Stomach (tissue), 19 donors: ENCODE measurements around the gene NLRC5. TPM values are rescaled to one million over a fixed set of nuclear protein-coding genes. Genes with fewer than 3 reads are reported as not detected.

Source experiments
- DNase-seq, 2 donors: peaks; one replicate each; pipeline versions ENCODE4 v3.0.0 to v3.0.0-alpha.2; 2013 to 2019
- H3K27ac ChIP-seq, 5 donors: fragments of 200-600 bp in 4 of 5; sonication (generic) in 4 of 5; one replicate each; pipeline ENCODE4 v1.5.1; 2013 to 2019; ENCODE audit warnings: mild to moderate bottlenecking in 1 of 5, moderate library complexity in 1 of 5
- H3K27me3 ChIP-seq, 3 donors: fragments of 200-600 bp; sonication (generic); one replicate each; pipeline ENCODE4 v1.5.1; 2017 to 2019; ENCODE audit warnings: mixed run types in 1 of 3
- H3K36me3 ChIP-seq, 4 donors: fragments of 200-600 bp; sonication (generic); 1 replicate in 3 of 4; 2 replicates in 1 of 4; pipeline ENCODE4 v1.5.1; 2016 to 2019
- H3K4me1 ChIP-seq, 4 donors: fragments of 200-600 bp; sonication (generic); one replicate each; pipeline ENCODE4 v1.5.1; 2016 to 2019
- H3K4me3 ChIP-seq, 4 donors: fragments of 200-600 bp; sonication (generic) in 3 of 4; one replicate each; pipeline ENCODE4 v1.5.1; 2016 to 2019; ENCODE audit warnings: mild to moderate bottlenecking in 1 of 4
- H3K9me3 ChIP-seq, 4 donors: fragments of 200-600 bp; sonication (generic); one replicate each; pipeline ENCODE4 v1.5.1; 2016 to 2019
- CTCF ChIP-seq, 7 experiments: fragments of 450-650 bp in 4 of 7; fragments of 200-600 bp in 3 of 7; sonication (generic) in 3 of 7; IDR thresholded peaks; one replicate each; pipeline ENCODE4 v1.5.1; 2016 to 2019; ENCODE audit warnings: antibody characterized with exemption in 7 of 7, control low read depth in 2 of 7, mild to moderate bottlenecking in 1 of 7
- EP300 ChIP-seq: sonication (generic); formaldehyde crosslinking; IDR thresholded peaks from one replicate; pipeline ENCODE4 v1.6.1; 2017; ENCODE audit warnings: antibody characterized with exemption
- POLR2A ChIP-seq, 4 donors: fragments of 450-650 bp; IDR thresholded peaks; one replicate each; pipeline ENCODE4 v1.6.1; 2016; ENCODE audit warnings: antibody characterized with exemption in 4 of 4, control low read depth in 2 of 4, mild to moderate bottlenecking in 1 of 4, moderate library complexity in 1 of 4
- POLR2AphosphoS5 ChIP-seq, 3 donors: sonication (generic); formaldehyde crosslinking; IDR thresholded peaks; one replicate each; pipeline ENCODE4 v1.6.1; 2016; ENCODE audit warnings: antibody characterized with exemption in 3 of 3
- WGBS, 5 donors: extraction: QIAGEN DNeasy Blood & Tissue Kit in 3 of 5; methylation state at CpG; one replicate each; pipeline versions ENCODE4 v1.1.5 to v1.1.7; 2013 to 2018; 5-methylcytosine and 5-hydroxymethylcytosine counted together
- intact Hi-C: fragments of 100-400 bp; cut with DNase I; formaldehyde crosslinking; loops from one replicate; pipeline ENCODE4 v1.15.1; 2023; ENCODE audit warnings: low total_unique reads
- long read RNA-seq, 10 donors: transcript quantifications; one replicate each; lab custom pipeline, GENCODE V29; 2026
- polyA plus RNA-seq, 3 donors: library from polyadenylated mRNA; stranded (reverse); fragments of 200-250 nt; gene quantifications; one replicate each; pipeline ENCODE4 v1.2.3, GENCODE V29; 2013
- total RNA-seq, 5 donors: library from RNA; depleted of rRNA; stranded (reverse); fragments of >200 nt; gene quantifications; one replicate each; pipeline versions ENCODE4 v1.1.0 to v1.2.3, GENCODE V29; 2014 to 2016
- donor health status: healthy with polysubstance abuse.
- donor health status: Bipolar disorder and iron deficiency.
- donor health status: healthy.

The NLRC5 gene
- 100 to 1,000 TPM in 1 of 5 donors, 10 to 100 TPM in 4; 12.5 to 265 (median 40.2) TPM for total RNA-seq
- polyA plus RNA-seq: 10 to 100 TPM; 11.7 to 24.5 (median 14.2) TPM
- long read RNA-seq, donor 1: 0 reads
- long read RNA-seq, donor 2: 0 reads
- long read RNA-seq, donor 3: 0 reads
- long read RNA-seq, donor 4: 0 reads
- long read RNA-seq, donor 5, partial matches to known transcripts: 0 of 1 reads
- long read RNA-seq, donor 5, other reads (novel, unspliced or antisense): 0 of 1 reads
- long read RNA-seq, donor 6: 0 reads
- long read RNA-seq, donor 7: 0 reads
- long read RNA-seq, donor 8: 0 reads
- long read RNA-seq, donor 9: 0 reads
- long read RNA-seq, donor 10: 0 reads

GRCh38 chr16:56988948-56989945 is at the start of gene NLRC5:
NLRC5 (plus strand) TSS chr16:56989557; CDS start chr16:57020713, 31,156 bp downstream.
- H3K27me3 ChIP-seq: no peaks in the 10 kb centered on the region
- DNase-seq: peak; percentile 92 to 96
- 3 to 4% (median 4%) methylated on average over 47 to 64 of the region's 64 CpGs for WGBS, 5 donors
- H3K4me3 ChIP-seq: peak within 1 kb of the TSS; percentile 74 to 87 (median 78)
- no peaks in the 10 kb centered on the region for H3K36me3 ChIP-seq
- peak within 1 kb of the TSS; percentile 78 to 91 (median 88) for H3K27ac ChIP-seq
- H3K9me3 ChIP-seq: no peaks in the 10 kb centered on the region
- peaks cover 10 to 75% (median 44%) of the 10 kb centered on the region in 4 donors for H3K4me1 ChIP-seq
- intact Hi-C loops: no loop called here
- TF ChIP-seq EP300 (no peak), POLR2AphosphoS5 (IDR thresholded peaks at IDR 0.05) (peak; percentile 84 to 95 (median 94)), CTCF (IDR thresholded peaks at IDR 0.05) (peak in 1 of 7 experiments; percentile 13), POLR2A (IDR thresholded peaks at IDR 0.05) (peak in 1 of 4 donors; percentile 70)

GRCh38 chr16:56939801-56940200 is 49.6 kb upstream of the NLRC5 start:
- DNase-seq: no peak
- H3K4me1 ChIP-seq: peaks cover 57 to 97% (median 70%) of the 10 kb centered on the region in 4 donors
- H3K4me3 ChIP-seq: no peak overlapping the region
- intact Hi-C loops: no loop called here
- H3K27ac ChIP-seq: peak overlapping the region in 4 of 5 donors; percentile 18 to 58 (median 36)
- 42 to 64% (median 53%) methylated on average over 4 of the region's 4 CpGs for WGBS, 5 donors
- H3K27me3 ChIP-seq: no peaks in the 10 kb centered on the region
- no peak for TF ChIP-seq EP300
- no peak for TF ChIP-seq POLR2AphosphoS5 (IDR thresholded peaks at IDR 0.05)
- TF ChIP-seq POLR2A (IDR thresholded peaks at IDR 0.05): no peak
- no peak for TF ChIP-seq CTCF (IDR thresholded peaks at IDR 0.05)
- H3K36me3 ChIP-seq: peaks cover 96 to 100% (median 99%) of the 10 kb centered on the region in 4 donors
- no peaks in the 10 kb centered on the region for H3K9me3 ChIP-seq

- Histone ChIP-seq H3K9me3 (no peaks in the 10 kb centered on the region), H3K36me3 (peaks cover 95 to 100% (median 99%) of the 10 kb centered on the region in 4 donors), H3K4me1 (peaks cover 50 to 97% (median 64%) of the 10 kb centered on the region in 4 donors), H3K27ac (peak overlapping the region in 3 of 5 donors; percentile 1 to 18 (median 17)), H3K4me3 (no peak overlapping the region), H3K27me3 (no peaks in the 10 kb centered on the region)
- TF ChIP-seq POLR2AphosphoS5 (IDR thresholded peaks at IDR 0.05): peak in 1 of 3 donors; percentile 37
- no peak for TF ChIP-seq CTCF (IDR thresholded peaks at IDR 0.05)
- intact Hi-C loops: no loop called here
- 22 to 57% (median 44%) methylated on average over 2 of the region's 2 CpGs for WGBS, 5 donors
- no peak for DNase-seq
Observed at GRCh38 chr16:56941092-56941491, 48.3 kb upstream of the NLRC5 start.

- 65 to 83% (median 79%) methylated on average over 9 of the region's 9 CpGs for WGBS, 5 donors
- peaks cover 44 to 97% (median 60%) of the 10 kb centered on the region in 4 donors for H3K4me1 ChIP-seq
- no peaks in the 10 kb centered on the region for H3K27me3 ChIP-seq
- H3K4me3 ChIP-seq: no peak overlapping the region
- TF ChIP-seq POLR2AphosphoS5 (IDR thresholded peaks at IDR 0.05): peak in 1 of 3 donors; percentile 17
- TF ChIP-seq CTCF (IDR thresholded peaks at IDR 0.05): no peak
- no peaks in the 10 kb centered on the region for H3K9me3 ChIP-seq
- no peak for DNase-seq
- intact Hi-C loops: no loop called here
- H3K27ac ChIP-seq: no peak overlapping the region
- peaks cover 86 to 100% (median 99%) of the 10 kb centered on the region in 4 donors for H3K36me3 ChIP-seq
Observed at GRCh38 chr16:56941856-56942331, 47.5 kb upstream of the NLRC5 start.
